Stimulated activated CD4-positive, alpha-beta T cell treated with anti-CD3 and anti-CD28 coated beads, Interleukin-1b, Interleukin-23, amount 100 ng/mL, for 24 hours (primary cell): ENCODE results near the gene SETMAR.
A peak's percentile ranks its signal among the peaks of the same experiment; 100 is the strongest.
"Not testable (repeated sequence)": the region's sequence is repeated elsewhere in the genome, so short reads cannot be mapped to it uniquely, and the experiment has no call there.

ENCODE experiments used
- DNase-seq, 4 experiments: peaks; one replicate each; pipeline ENCODE4 v3.0.0-alpha.2; 2020; ENCODE audit warnings: low read depth in 4 of 4, low spot score in 1 of 4

The SETMAR gene

GRCh38 chr3:4303187-4304123 is at the start of gene SETMAR:
Gene SETMAR, plus strand, starts transcription at chr3:4303369. Its CDS starts 2 bp downstream, at chr3:4303371.
- DNase-seq, result peak; percentile 56 to 78 (median 76)

DNA sequence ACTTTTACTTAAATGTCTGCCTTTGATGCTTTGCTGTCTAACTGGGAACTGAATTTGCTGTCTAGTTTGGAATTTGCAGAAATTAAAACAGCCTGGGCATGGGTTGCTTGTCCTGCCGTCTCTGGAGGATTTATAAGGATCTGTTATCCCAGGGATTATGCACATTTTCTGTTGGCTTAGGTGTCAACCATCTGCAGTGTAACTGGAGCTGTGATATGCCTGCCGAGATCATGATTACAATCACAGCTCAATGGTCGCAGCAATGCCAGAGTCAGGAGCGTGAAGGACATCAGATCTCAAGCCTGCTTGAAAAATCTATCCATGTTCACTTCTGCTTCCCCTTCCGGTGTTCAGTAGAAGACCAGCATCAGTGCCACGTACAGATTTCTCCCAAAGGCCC is 41.8 kb upstream of the SETMAR start:
- no peak for DNase-seq

- DNase-seq, result no peak
Measured at GRCh38 chr3:4264040-4264439, 39.1 kb upstream of the SETMAR start.

GRCh38 chr3:4270720-4271119 is 32.4 kb upstream of the SETMAR start:
- DNase-seq, result no peak

- DNase-seq, result no peak
Measured at GRCh38 chr3:4271834-4272233, 31.3 kb upstream of the SETMAR start.

GRCh38 chr3:4279516-4280105 is 23.6 kb upstream of the SETMAR start:
- DNase-seq, result no peak

- no peak for DNase-seq
Measured at GRCh38 chr3:4281991-4282390, 21.2 kb upstream of the SETMAR start.

DNA sequence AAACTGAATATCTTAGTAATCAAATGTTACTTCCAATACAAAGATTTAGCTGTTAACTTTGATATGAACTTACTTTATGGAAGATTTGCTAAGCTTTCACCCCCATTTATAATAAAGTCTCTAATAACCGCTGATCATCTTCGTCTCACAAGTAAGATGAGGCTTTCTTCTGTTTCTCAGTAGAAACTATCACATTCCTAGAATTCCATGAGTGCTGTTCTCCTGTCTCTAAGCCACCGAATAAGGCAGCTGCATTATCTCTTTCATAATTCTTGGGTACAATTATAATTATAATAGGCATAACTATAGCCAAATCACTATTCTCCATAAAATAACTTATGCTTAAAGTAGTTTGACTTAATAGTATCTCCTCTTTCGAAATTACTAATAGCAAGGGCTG is 18.3 kb upstream of the SETMAR start:
- no peak for DNase-seq

DNA sequence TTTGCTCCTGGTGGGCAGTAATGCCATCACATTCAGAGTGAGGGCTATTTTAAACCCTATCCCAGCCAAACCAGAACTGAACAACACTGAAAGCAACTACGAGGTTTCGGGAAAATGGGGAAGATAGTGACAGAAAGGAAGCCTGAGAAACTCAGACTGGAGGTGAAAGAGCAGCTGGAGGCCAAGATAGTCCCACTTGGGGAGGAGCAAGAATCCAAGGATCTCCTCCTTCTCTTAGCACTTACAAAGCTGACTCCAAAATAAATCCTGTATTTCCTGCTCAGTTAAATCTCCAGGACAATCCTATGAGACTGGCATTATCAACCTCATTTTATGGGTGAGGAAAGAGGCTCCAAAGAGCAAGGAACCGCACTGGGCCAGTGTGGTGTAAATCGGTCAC is 14.1 kb upstream of the SETMAR start:
- no peak for DNase-seq

DNA sequence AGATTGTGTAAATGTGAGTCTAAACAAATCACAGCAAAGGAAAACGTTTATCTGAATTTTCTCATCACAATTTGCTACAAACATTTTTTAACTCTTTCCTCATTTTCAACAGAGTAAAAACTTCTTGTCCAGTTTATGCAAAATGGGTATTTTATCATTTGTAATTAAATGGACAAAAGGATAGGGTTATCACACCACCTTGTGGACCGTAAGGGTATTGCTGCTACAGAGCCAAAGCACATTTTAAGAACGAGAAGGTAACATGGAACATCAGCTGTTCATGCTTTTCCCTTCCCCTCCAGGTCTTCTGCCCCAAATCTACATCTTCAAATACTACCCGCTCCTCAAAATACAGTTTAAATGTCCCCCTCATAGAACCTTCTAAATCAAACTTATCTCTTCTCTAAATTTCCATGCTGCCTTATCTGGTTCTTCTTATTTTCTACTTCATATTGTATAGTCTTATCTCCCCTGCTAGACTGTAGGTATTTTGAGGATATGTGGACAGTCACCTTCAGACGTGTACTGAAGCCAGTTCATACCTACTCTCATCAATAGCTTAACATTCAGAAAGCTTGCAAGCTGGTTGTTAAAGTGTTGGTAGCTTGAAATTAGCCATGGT is 12.8 kb upstream of the SETMAR start:
- no peak for DNase-seq

DNA sequence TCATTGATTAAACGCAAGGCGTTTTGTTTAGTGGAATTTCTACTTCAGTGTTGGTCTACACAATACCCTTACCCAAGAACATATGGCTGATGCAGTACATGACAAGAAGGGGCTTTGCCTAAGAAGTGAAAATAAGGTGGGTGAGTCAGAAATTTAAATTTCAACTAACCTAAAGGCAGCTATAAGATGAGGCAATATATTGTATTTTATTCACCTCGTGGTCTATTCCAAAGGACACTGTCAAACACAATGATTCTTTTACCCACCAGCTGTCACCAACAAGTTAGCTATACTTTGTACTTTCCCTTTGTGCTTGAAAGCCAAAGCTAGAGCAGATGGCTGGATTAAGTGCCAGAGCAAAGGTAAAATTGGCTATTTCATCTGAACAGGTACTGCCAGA is 10.9 kb upstream of the SETMAR start:
- DNase-seq, result no peak

DNA sequence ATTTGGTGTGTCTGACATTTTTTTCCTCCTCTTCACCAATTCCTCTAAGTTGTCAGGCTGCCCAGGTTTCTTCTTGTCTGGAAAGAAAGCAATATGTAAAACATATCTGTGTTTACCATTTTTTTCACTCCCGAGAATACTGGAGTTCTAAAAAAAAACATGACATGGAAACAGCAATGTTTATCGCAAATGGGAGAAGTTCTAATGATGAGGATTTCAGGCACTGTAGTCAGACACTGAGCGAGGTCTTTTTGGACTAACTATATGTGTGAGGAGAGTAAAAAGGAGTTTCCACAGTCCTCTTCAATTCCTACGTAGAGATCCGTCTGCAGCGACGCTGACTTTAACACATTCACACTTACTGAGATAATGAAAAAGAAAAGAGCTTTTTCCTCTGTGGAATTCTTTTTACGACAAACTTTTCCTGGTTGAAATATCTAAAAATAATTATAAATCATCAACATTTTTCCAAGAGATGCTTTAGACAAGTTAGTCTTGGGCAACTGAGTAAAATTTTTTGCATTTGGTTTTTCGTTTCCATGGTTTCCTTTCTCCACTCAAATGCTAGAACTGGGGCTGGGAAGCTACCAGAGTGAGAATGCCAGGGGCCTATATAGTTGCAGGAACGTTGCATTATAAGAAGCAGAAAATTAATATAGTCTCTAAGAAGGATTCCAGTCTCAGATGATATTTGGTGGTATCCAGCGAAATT is 8.4 kb upstream of the SETMAR start:
- DNase-seq, result no peak

GRCh38 chr3:4296454-4296853 is 6.7 kb upstream of the SETMAR start:
- DNase-seq, result not testable (repeated sequence)

DNA sequence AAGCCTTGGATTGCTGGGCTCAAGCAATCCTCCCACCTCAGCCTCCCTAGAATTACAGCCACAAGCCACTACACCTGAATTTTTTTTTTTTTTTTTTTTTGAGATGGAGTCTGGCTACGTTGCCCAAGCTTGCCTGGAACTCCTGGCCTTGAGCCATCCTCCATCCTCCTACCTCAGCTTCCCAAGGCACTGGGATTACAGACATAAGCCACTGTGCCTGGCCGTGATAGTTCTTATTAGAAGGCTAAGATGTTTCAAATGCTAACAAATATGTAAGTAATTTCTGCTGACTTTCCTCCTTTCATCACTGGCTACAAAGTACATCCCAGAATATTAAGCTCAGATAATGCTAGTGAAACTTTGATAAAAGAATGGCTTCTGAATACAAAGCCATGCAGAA is 5.7 kb upstream of the SETMAR start:
- DNase-seq, result no peak

- no peak for DNase-seq
Measured at GRCh38 chr3:4302747-4303146, 422 bp upstream of the SETMAR start.

DNA sequence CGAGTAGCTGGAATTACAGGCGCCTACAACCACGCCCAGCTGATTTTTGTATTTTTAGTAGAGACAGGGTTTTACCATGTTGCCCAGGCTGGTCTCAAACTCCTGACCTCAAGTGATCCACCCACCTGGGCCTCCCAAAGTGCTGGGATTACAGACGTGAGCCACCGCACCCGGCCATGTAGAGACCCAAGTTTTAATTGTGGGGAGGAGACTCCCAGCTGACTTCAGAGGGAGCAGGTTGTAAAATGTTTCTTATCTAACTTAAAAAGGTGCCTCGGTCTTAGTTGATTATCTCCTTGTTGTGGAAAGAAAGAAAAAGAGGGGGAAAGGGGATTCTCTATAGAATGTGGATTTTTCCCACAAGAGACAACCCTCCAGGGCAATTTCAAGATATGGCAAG is 2.0 kb downstream of the SETMAR start:
- DNase-seq, result not testable (repeated sequence)

DNA sequence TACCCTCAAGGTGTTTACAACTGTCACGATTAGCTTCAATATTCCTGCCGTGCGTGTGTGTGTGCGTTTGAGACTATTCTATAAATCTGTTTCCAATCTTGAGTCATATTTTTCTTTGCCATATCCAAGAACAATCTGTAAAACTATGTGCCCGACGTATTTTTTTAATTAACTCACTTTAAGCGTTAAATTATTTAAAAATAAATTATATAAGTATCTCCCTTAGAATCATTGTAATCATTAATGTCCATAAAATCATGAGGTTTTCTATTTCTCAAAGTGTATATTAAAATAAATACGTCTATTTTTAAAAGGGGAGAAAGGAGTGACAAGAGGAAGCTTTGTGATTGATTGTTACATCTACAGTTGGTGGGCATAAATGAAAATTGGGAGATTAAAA is 2.9 kb downstream of the SETMAR start:
- no peak for DNase-seq

- DNase-seq, result no peak
Measured at GRCh38 chr3:4306860-4307259, 3.7 kb downstream of the SETMAR start.

DNA sequence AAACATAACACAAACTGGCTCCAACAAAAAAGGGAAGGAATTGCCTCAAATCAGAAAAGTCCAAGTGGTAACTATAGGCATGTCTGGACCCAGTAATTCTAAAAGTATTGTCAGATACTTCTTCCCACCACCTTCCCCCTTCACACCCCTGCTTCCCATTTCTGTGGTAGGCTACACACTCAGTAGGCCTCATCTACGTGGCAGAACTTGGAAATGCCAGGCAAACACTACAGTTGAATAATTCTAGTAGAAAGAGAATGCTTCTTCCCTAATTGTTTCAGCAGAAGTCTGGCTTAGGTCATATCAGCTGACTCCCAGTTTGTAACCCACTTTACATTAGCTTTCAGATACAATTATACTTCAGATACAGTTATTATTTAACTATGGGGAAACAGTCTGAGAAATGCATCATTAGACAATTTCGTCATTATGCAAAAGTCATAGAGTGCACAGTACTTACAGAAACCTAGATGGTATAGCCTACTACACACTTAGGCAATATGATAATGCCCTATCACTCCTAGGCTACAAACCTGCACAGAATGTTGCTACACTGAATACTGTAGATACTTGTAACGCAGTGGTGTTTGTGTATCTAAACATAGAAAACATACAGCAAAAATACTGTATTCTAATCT is 6.4 kb downstream of the SETMAR start:
- no peak for DNase-seq

GRCh38 chr3:4310971-4311370 is 7.8 kb downstream of the SETMAR start:
- DNase-seq, result no peak

DNA sequence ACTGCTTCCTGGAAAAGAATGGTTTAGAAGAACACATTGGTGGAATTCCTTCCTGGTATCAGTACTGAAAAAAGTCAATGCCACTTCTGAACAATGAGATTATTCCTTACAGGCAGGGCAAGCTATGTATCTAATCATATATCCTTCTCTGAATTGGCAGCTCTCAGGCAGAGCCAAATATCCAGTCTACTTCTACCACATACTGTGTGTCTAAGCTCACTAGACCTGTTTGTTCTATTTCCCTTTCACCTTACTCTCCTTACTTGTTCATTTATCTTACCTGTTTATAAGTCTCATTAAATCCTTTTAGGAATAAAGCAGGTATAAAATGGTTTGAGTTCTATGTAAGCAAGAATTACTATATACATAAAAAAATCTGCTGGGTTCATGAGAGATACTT is 8.3 kb downstream of the SETMAR start:
- no peak for DNase-seq
